Gastrocnemius medialis (tissue), 4 donors: ENCODE results near the gene MAP2K5. TPM values are rescaled to one million over a fixed set of nuclear protein-coding genes. Genes with fewer than 3 reads are reported as not detected.

Experiments used
- ATAC-seq, 2 donors: fragments of 150-250 bp; one replicate each; pipeline ENCODE4 v1.9.1; 2016
- DNase-seq, 2 donors: peaks; one replicate each; pipeline ENCODE4 v3.0.0-alpha.2; 2019
- H3K27ac ChIP-seq, 4 donors: fragments of 200-600 bp; sonication (generic); 1 replicate in 1 of 4; 2 replicates in 3 of 4; pipeline ENCODE4 v1.5.1; 2016 to 2018; ENCODE audit warnings: mild to moderate bottlenecking in 2 of 4, moderate library complexity in 1 of 4
- H3K27me3 ChIP-seq, 3 donors: fragments of 200-600 bp; sonication (generic) in 2 of 3; 1 replicate in 1 of 3; 2 replicates in 2 of 3; pipeline versions ENCODE4 v1.5.1 to v1.6.0; 2016 to 2019; ENCODE audit warnings: mild to moderate bottlenecking in 1 of 3, moderate library complexity in 1 of 3
- H3K36me3 ChIP-seq, 2 donors: fragments of 200-600 bp; sonication (generic) in 1 of 2; one replicate each; pipeline ENCODE4 v1.5.1; 2017 to 2018
- H3K4me1 ChIP-seq, 2 donors: fragments of 200-600 bp; sonication (generic) in 1 of 2; one replicate each; pipeline ENCODE4 v1.5.1; 2016 to 2017; ENCODE audit warnings: mild to moderate bottlenecking in 2 of 2
- H3K4me3 ChIP-seq, 4 donors: fragments of 200-600 bp; sonication (generic) in 3 of 4; 1 replicate in 1 of 4; 2 replicates in 3 of 4; pipeline ENCODE4 v1.5.1; 2016 to 2019; ENCODE audit warnings: mild to moderate bottlenecking in 2 of 4
- H3K9me3 ChIP-seq, 3 donors: fragments of 200-600 bp; sonication (generic) in 2 of 3; 1 replicate in 1 of 3; 2 replicates in 2 of 3; pipeline ENCODE4 v1.5.1; 2016 to 2019
- CTCF ChIP-seq, 5 experiments: fragments of 450-650 bp in 3 of 5; fragments of 200-600 bp in 2 of 5; sonication (generic) in 2 of 5; IDR thresholded peaks in 4 of 5; conservative IDR thresholded peaks in 1 of 5; 1 replicate in 4 of 5; 2 replicates in 1 of 5; pipeline ENCODE4 v1.5.1; 2016 to 2019; ENCODE audit warnings: antibody characterized with exemption in 5 of 5, mild to moderate bottlenecking in 3 of 5, moderate library complexity in 3 of 5
- POLR2A ChIP-seq, 2 donors: fragments of 450-650 bp; IDR thresholded peaks; one replicate each; pipeline ENCODE4 v1.6.1; 2017; ENCODE audit warnings: antibody characterized with exemption in 2 of 2, mild to moderate bottlenecking in 2 of 2, moderate library complexity in 2 of 2
- in situ Hi-C, 4 donors: fragments of 200-750 bp; cut with MboI; loops; one replicate each; pipeline versions ENCODE4 v1.15.0 to v1.8.0; 2017; ENCODE audit warnings: low sequenced_read_pairs in 4 of 4
- intact Hi-C: fragments of 100-400 bp; cut with DNase I; formaldehyde crosslinking; loops from one replicate; pipeline ENCODE4 v1.15.1; 2023; ENCODE audit warnings: low total_unique reads
- total RNA-seq, 4 donors: library from RNA; depleted of rRNA; stranded (reverse); fragments of >200 nt; gene quantifications; one replicate each; pipeline versions ENCODE4 v1.1.0 to v1.2.3, GENCODE V29; 2016

Gene MAP2K5
- total RNA-seq, 4 donors from 2014 or later: 5.9 to 6.8 (median 6.4) TPM

GRCh38 chr15:67840749-67841512 is 298.4 kb downstream of the MAP2K5 start:
- H3K4me1 ChIP-seq: peaks cover 20 to 26% of the 10 kb centered on the region in 2 donors
- intact Hi-C loops: loop anchor here (1.0 kb wide), 1 partner anchor 320 kb away; the partner anchor contains the start of gene C15orf61
- no peaks in the 10 kb centered on the region for H3K27me3 ChIP-seq
- peak overlapping the region; percentile 94 to 99 (median 96) for H3K4me3 ChIP-seq
- no peak for ATAC-seq
- TF ChIP-seq POLR2A (IDR thresholded peaks at IDR 0.05) (no peak), CTCF (IDR thresholded peaks at IDR 0.05 in 4 of 5, conservative IDR thresholded peaks at IDR 0.05 in 1 of 5) (no peak)
- H3K27ac ChIP-seq: peak overlapping the region; percentile 97 to 100 (median 99)
- DNase-seq: no peak
- in situ Hi-C loops: loop anchor here in 2 of 4 donors (25.0 kb wide), 2 partner anchors 304 to 904 kb away; partner anchors contain the start of gene MAP2K5 (in 1 of the 2)
- no peaks in the 10 kb centered on the region for H3K9me3 ChIP-seq
- H3K36me3 ChIP-seq: no peaks in the 10 kb centered on the region

- no peak for DNase-seq
- in situ Hi-C loops (loop anchor here in 2 of 4 donors (25.0 kb wide), 2 partner anchors 304 to 904 kb away; partner anchors contain the start of gene MAP2K5 (in 1 of the 2)), intact Hi-C loops (no loop called here)
- Histone ChIP-seq H3K27me3 (no peaks in the 10 kb centered on the region), H3K4me3 (peak overlapping the region; percentile 94 to 99 (median 96)), H3K27ac (peak overlapping the region; percentile 97 to 100 (median 99)), H3K36me3 (no peaks in the 10 kb centered on the region), H3K9me3 (no peaks in the 10 kb centered on the region), H3K4me1 (peaks cover 20 to 21% of the 10 kb centered on the region in 2 donors)
- TF ChIP-seq POLR2A (IDR thresholded peaks at IDR 0.05) (no peak), CTCF (IDR thresholded peaks at IDR 0.05 in 4 of 5, conservative IDR thresholded peaks at IDR 0.05 in 1 of 5) (no peak)
- ATAC-seq: no peak
Observed at GRCh38 chr15:67841513-67841762, 298.9 kb downstream of the MAP2K5 start.

- Histone ChIP-seq H3K4me3 (no peak overlapping the region), H3K36me3 (no peaks in the 10 kb centered on the region), H3K27ac (no peak overlapping the region), H3K9me3 (no peaks in the 10 kb centered on the region), H3K4me1 (peaks cover 16 to 20% of the 10 kb centered on the region in 2 donors), H3K27me3 (no peaks in the 10 kb centered on the region)
- intact Hi-C loops: no loop called here
- in situ Hi-C loops: loop anchor here in 2 of 4 donors (25.0 kb wide), 2 partner anchors 306 to 906 kb away; partner anchors contain the start of gene MAP2K5 (in 1 of the 2)
- no peak for DNase-seq
- no peak for TF ChIP-seq POLR2A (IDR thresholded peaks at IDR 0.05)
- no peak for TF ChIP-seq CTCF (IDR thresholded peaks at IDR 0.05 in 4 of 5, conservative IDR thresholded peaks at IDR 0.05 in 1 of 5)
- no peak for ATAC-seq
Observed at GRCh38 chr15:67843092-67843501, 300.6 kb downstream of the MAP2K5 start.

GRCh38 chr15:67843571-67844387 is 301.3 kb downstream of the MAP2K5 start:
- no peak overlapping the region for H3K27ac ChIP-seq
- DNase-seq (no peak), ATAC-seq (no peak)
- TF ChIP-seq POLR2A (IDR thresholded peaks at IDR 0.05) (no peak), CTCF (IDR thresholded peaks at IDR 0.05 in 4 of 5, conservative IDR thresholded peaks at IDR 0.05 in 1 of 5) (no peak)
- H3K9me3 ChIP-seq: no peaks in the 10 kb centered on the region
- H3K27me3 ChIP-seq: no peaks in the 10 kb centered on the region
- H3K4me1 ChIP-seq: peaks cover 14 to 15% of the 10 kb centered on the region in 2 donors
- H3K4me3 ChIP-seq: no peak overlapping the region
- intact Hi-C loops: no loop called here
- in situ Hi-C loops: loop anchor here in 2 of 4 donors (25.0 kb wide), 2 partner anchors 306 to 906 kb away; partner anchors contain the start of gene MAP2K5 (in 1 of the 2)
- H3K36me3 ChIP-seq: no peaks in the 10 kb centered on the region
